ENCODE data around the gene FOXRED1.
"Not testable (repeated sequence)": the region's sequence is repeated elsewhere in the genome, so short reads cannot be mapped to it uniquely, and the experiment has no call there.

The FOXRED1 gene

GRCh38 chr11:126277780-126278179 lies 8.8 kb downstream of the FOXRED1 start:
- no peak for DNase-seq

GRCh38 chr11:126279191-126279590 lies 10.2 kb downstream of the FOXRED1 start:
- DNase-seq, result no peak

GRCh38 chr11:126280595-126280994 lies 11.6 kb downstream of the FOXRED1 start:
- DNase-seq, result no peak

- no peak for DNase-seq
Measured at GRCh38 chr11:126281245-126281644, 12.3 kb downstream of the FOXRED1 start.

- no peak for DNase-seq
Measured at GRCh38 chr11:126281666-126282175, 12.8 kb downstream of the FOXRED1 start.

GRCh38 chr11:126282361-126282735 lies 13.4 kb downstream of the FOXRED1 start:
- peak; percentile 30 for DNase-seq

GRCh38 chr11:126282736-126283591 lies 14.0 kb downstream of the FOXRED1 start, which contains the start of gene TIRAP:
TIRAP (plus strand) TSS chr11:126283093; CDS start chr11:126290895, 7,802 bp downstream.
- DNase-seq, result peak; percentile 64

- peak; percentile 70 for DNase-seq
Measured at GRCh38 chr11:126284829-126285228, 15.9 kb downstream of the FOXRED1 start.

- no peak for DNase-seq
Measured at GRCh38 chr11:126288237-126288636, 19.3 kb downstream of the FOXRED1 start.

- DNase-seq, result no peak
Measured at GRCh38 chr11:126290887-126291286, 21.9 kb downstream of the FOXRED1 start.

- no peak for DNase-seq
Measured at GRCh38 chr11:126293726-126294125, 24.8 kb downstream of the FOXRED1 start.

GRCh38 chr11:126297004-126297403 lies 28.1 kb downstream of the FOXRED1 start:
- no peak for DNase-seq

- peak; percentile 82 for DNase-seq
Measured at GRCh38 chr11:126303623-126304456, 34.9 kb downstream of the FOXRED1 start, which contains the start of gene DCPS. DCPS (plus strand) TSS chr11:126304060; CDS start chr11:126304081, 21 bp downstream.

- no peak for DNase-seq
Measured at GRCh38 chr11:126304457-126305075, 35.6 kb downstream of the FOXRED1 start.

GRCh38 chr11:126305699-126306098 lies 36.7 kb downstream of the FOXRED1 start:
- no peak for DNase-seq

- DNase-seq, result no peak
Measured at GRCh38 chr11:126307706-126308105, 38.8 kb downstream of the FOXRED1 start.

GRCh38 chr11:126308271-126308671 lies 39.3 kb downstream of the FOXRED1 start:
- no peak for DNase-seq

- DNase-seq, result not testable (repeated sequence)
Measured at GRCh38 chr11:126308771-126309170, 39.8 kb downstream of the FOXRED1 start.

GRCh38 chr11:126310200-126310991 lies 41.4 kb downstream of the FOXRED1 start:
- peak; percentile 37 for DNase-seq

GRCh38 chr11:126310992-126311310 lies 42.0 kb downstream of the FOXRED1 start:
- DNase-seq, result no peak

GRCh38 chr11:126311401-126312291 lies 42.7 kb downstream of the FOXRED1 start:
- no peak for DNase-seq

All from activated effector memory CD4-positive, alpha-beta T cell treated with Interleukin-2 at 50 U/mL for 16 hours (primary cell).